ENCODE measurements around the gene TK2.
A peak's percentile ranks its signal among the peaks of the same experiment; 100 is the strongest.

The TK2 gene

GRCh38 chr16:66592241-66592640 lies 42.3 kb upstream of the TK2 start:
- no peak overlapping the region for H3K4me3 ChIP-seq (ENCODE audit: low read depth, low read length)

GRCh38 chr16:66591018-66591417 lies 41.1 kb upstream of the TK2 start:
- H3K4me3 ChIP-seq (ENCODE audit: low read depth, low read length): no peak overlapping the region
- DNase-seq (ENCODE audit: low read depth): no peak
- TF ChIP-seq POLR2A (IDR thresholded peaks at IDR 0.05; ENCODE audit: extremely low read depth, insufficient read length) (no peak), MAX (IDR thresholded peaks at IDR 0.05; ENCODE audit: low read depth, low read length) (no peak), CTCF (IDR thresholded peaks at IDR 0.05; ENCODE audit: low read depth, low read length) (no peak), MYC (IDR thresholded peaks at IDR 0.05; ENCODE audit: low read depth, low read length) (no peak)

More at GRCh38 chr16:66592241-66592640, 42.3 kb upstream of the TK2 start:
- no peak for TF ChIP-seq MYC (IDR thresholded peaks at IDR 0.05; ENCODE audit: low read depth, low read length)
- TF ChIP-seq POLR2A (IDR thresholded peaks at IDR 0.05; ENCODE audit: extremely low read depth, insufficient read length): no peak
- TF ChIP-seq CTCF (IDR thresholded peaks at IDR 0.05; ENCODE audit: low read depth, low read length): no peak
- no peak for TF ChIP-seq MAX (IDR thresholded peaks at IDR 0.05; ENCODE audit: low read depth, low read length)
- DNase-seq (ENCODE audit: low read depth): no peak

- no peak for DNase-seq (ENCODE audit: low read depth)
- no peak overlapping the region for H3K4me3 ChIP-seq (ENCODE audit: low read depth, low read length)
Observed at GRCh38 chr16:66590322-66590721, 40.4 kb upstream of the TK2 start.

GRCh38 chr16:66588981-66589713 lies 39.2 kb upstream of the TK2 start:
- no peak overlapping the region for H3K4me3 ChIP-seq (ENCODE audit: low read depth, low read length)
- TF ChIP-seq POLR2A (IDR thresholded peaks at IDR 0.05; ENCODE audit: extremely low read depth, insufficient read length) (no peak), MYC (IDR thresholded peaks at IDR 0.05; ENCODE audit: low read depth, low read length) (peak; percentile 48; the same call in 1 of the 2 replicates), CTCF (IDR thresholded peaks at IDR 0.05; ENCODE audit: low read depth, low read length) (peak; percentile 94), MAX (IDR thresholded peaks at IDR 0.05; ENCODE audit: low read depth, low read length) (peak; percentile 71; the same call in 1 of the 2 replicates)
- DNase-seq (ENCODE audit: low read depth): peak; percentile 78

More at GRCh38 chr16:66590322-66590721, 40.4 kb upstream of the TK2 start:
- TF ChIP-seq CTCF (IDR thresholded peaks at IDR 0.05; ENCODE audit: low read depth, low read length) (no peak), MAX (IDR thresholded peaks at IDR 0.05; ENCODE audit: low read depth, low read length) (no peak), MYC (IDR thresholded peaks at IDR 0.05; ENCODE audit: low read depth, low read length) (no peak), POLR2A (IDR thresholded peaks at IDR 0.05; ENCODE audit: extremely low read depth, insufficient read length) (no peak)

- H3K4me3 ChIP-seq (ENCODE audit: low read depth, low read length): no peak overlapping the region
- no peak for DNase-seq (ENCODE audit: low read depth)
- no peak for TF ChIP-seq MAX (IDR thresholded peaks at IDR 0.05; ENCODE audit: low read depth, low read length)
- TF ChIP-seq CTCF (IDR thresholded peaks at IDR 0.05; ENCODE audit: low read depth, low read length): no peak
- no peak for TF ChIP-seq POLR2A (IDR thresholded peaks at IDR 0.05; ENCODE audit: extremely low read depth, insufficient read length)
- no peak for TF ChIP-seq MYC (IDR thresholded peaks at IDR 0.05; ENCODE audit: low read depth, low read length)
Observed at GRCh38 chr16:66587881-66588600, 38.1 kb upstream of the TK2 start.

All from NB4 (cell line).